RWPE2 (cell line): Measurements from ENCODE around the gene AUH.

ENCODE experiments used
- ATAC-seq: fragments of 200-7000 bp; cut with Tn5 transposase; 3 replicates; pipeline ENCODE4 v1.9.1; 2021; ENCODE audit warnings: low read depth
- DNase-seq: peaks from one replicate; pipeline ENCODE4 v3.0.0-alpha.2; 2020; ENCODE audit warnings: low spot score
- H3K27ac ChIP-seq: fragments of 450-650 bp; 2 replicates; pipeline ENCODE4 v1.5.1; 2017; ENCODE audit warnings: mild to moderate bottlenecking; ENCODE audit not compliant: poor library complexity, severe bottlenecking
- H3K27me3 ChIP-seq: fragments of 250-450 bp; sonication (Bioruptor Pico); 2 replicates; pipeline ENCODE4 v1.5.1; 2021; ENCODE audit warnings: mild to moderate bottlenecking, moderate library complexity; ENCODE audit not compliant: insufficient read depth, poor library complexity, severe bottlenecking
- H3K36me3 ChIP-seq: fragments of 250-450 bp; sonication (Bioruptor Pico); 2 replicates; pipeline ENCODE4 v1.5.1; 2020; ENCODE audit warnings: low read depth, mild to moderate bottlenecking, moderate library complexity
- H3K4me1 ChIP-seq: fragments of 250-450 bp; sonication (Bioruptor Pico); 2 replicates; pipeline ENCODE4 v1.5.1; 2021; ENCODE audit warnings: mild to moderate bottlenecking, moderate library complexity; ENCODE audit not compliant: insufficient read depth, poor library complexity, severe bottlenecking
- H3K4me3 ChIP-seq: fragments of 250-450 bp; sonication (Bioruptor Pico); 2 replicates; pipeline ENCODE4 v1.5.1; 2021; ENCODE audit warnings: mild to moderate bottlenecking, moderate library complexity; ENCODE audit not compliant: severe bottlenecking
- H3K9me3 ChIP-seq: fragments of 250-450 bp; sonication (Bioruptor Pico); 2 replicates; pipeline ENCODE4 v1.5.1; 2021; ENCODE audit warnings: mild to moderate bottlenecking, moderate library complexity; ENCODE audit not compliant: severe bottlenecking
- TF ChIP-seq, protein P1 (sequence below): fragments of 450-650 bp; IDR thresholded peaks from one replicate; pipeline ENCODE4 v1.5.1; 2017; ENCODE audit warnings: mild to moderate bottlenecking, moderate library complexity; ENCODE audit not compliant: poor library complexity, severe bottlenecking

Gene AUH

DNA sequence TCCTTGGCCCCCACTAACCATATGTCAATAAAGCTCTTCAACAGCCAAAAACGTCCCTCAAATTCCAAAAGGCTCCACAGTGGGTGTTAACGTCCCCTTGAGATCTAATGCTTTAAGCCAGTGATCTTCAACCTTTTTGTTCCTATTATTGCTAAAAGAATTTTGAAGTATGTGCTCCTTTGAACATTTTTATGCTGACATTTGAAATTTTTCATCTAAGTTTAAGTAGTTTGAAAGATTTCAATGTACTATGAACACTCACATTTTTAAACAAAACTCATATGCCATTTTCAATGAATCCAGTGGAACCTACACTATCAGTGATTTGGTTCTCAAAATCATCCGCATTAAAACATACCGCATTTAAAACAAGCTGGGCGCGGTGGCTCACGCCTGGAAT lies 29.9 kb downstream of the AUH start:
- TF ChIP-seq, protein P1, sequence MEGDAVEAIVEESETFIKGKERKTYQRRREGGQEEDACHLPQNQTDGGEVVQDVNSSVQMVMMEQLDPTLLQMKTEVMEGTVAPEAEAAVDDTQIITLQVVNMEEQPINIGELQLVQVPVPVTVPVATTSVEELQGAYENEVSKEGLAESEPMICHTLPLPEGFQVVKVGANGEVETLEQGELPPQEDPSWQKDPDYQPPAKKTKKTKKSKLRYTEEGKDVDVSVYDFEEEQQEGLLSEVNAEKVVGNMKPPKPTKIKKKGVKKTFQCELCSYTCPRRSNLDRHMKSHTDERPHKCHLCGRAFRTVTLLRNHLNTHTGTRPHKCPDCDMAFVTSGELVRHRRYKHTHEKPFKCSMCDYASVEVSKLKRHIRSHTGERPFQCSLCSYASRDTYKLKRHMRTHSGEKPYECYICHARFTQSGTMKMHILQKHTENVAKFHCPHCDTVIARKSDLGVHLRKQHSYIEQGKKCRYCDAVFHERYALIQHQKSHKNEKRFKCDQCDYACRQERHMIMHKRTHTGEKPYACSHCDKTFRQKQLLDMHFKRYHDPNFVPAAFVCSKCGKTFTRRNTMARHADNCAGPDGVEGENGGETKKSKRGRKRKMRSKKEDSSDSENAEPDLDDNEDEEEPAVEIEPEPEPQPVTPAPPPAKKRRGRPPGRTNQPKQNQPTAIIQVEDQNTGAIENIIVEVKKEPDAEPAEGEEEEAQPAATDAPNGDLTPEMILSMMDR: no peak
- Histone ChIP-seq H3K4me1 (no peaks in the 10 kb centered on the region), H3K36me3 (no peaks in the 10 kb centered on the region), H3K27me3 (no peaks in the 10 kb centered on the region), H3K4me3 (no peak overlapping the region), H3K9me3 (no peaks in the 10 kb centered on the region), H3K27ac (no peak overlapping the region)
- no peak for ATAC-seq
- no peak for DNase-seq

DNA sequence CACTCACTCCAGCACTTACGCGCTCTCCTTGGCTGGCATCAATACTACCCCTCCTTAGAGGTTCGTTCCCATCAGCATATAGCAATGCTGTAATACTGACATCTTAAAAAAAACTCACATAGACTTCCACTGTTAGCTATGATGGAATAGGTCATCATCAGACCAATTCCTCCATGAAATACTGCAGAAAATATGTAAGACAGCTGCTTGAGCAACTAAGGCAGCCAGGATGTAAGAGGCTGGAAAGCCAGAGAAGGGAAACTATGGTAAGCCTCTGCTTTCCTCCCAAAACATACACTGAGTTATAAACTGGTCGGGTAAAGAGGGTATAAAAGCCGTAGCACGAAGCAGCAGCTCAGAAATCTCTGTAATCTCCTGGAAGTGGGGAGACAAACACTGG lies 33.5 kb downstream of the AUH start:
- no peak overlapping the region for H3K27ac ChIP-seq
- TF ChIP-seq, protein P1: no peak
- ATAC-seq (no peak), DNase-seq (no peak)
- H3K4me3 ChIP-seq: no peak overlapping the region
- H3K4me1 ChIP-seq: no peaks in the 10 kb centered on the region
- H3K36me3 ChIP-seq: no peaks in the 10 kb centered on the region; the same call in 1 of the 2 replicates
- H3K27me3 ChIP-seq: no peaks in the 10 kb centered on the region
- H3K9me3 ChIP-seq: no peaks in the 10 kb centered on the region

DNA sequence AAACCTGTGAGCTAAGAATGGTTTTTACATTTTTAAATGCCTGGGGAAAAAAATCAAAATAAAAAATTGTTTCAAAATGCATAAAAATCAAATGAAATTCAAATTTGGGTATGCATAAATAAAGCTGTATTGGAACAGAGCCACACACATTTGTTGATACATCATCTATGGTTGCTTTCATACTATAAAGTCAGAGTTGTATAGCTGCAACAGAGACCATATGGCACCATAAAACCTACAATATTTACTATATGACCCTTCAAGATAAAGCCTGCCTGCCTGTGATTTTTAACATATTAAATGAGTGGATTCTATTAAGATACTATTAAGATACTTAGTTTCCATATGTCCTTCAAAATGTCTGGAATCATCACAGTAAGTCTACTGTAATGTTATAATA lies 40.0 kb downstream of the AUH start:
- Histone ChIP-seq H3K4me3 (no peak overlapping the region), H3K27ac (no peak overlapping the region), H3K36me3 (peaks cover 10% of the 10 kb centered on the region), H3K9me3 (no peaks in the 10 kb centered on the region), H3K27me3 (no peaks in the 10 kb centered on the region), H3K4me1 (peaks cover 5% of the 10 kb centered on the region)
- DNase-seq (no peak), ATAC-seq (no peak)
- TF ChIP-seq, protein P1: no peak

DNA sequence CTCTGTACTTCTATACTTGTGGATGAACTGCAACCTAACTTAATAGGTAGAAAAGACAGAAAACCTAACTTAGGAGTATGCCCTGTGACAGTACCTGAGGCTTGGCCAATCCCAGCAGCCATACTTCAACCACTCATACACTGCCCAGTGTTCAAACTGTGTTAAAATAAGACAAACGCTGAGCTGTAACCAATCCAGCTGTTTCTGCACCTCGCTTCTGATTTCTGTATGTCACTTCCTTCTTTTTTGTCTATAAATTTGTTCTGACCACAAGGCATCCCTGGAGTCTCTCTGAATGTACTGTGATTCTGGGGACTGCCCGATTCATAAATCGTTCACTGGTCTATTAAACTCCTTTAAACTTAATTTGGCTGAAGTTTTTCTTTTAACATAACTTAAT lies 41.4 kb downstream of the AUH start:
- DNase-seq: no peak
- H3K4me1 ChIP-seq: peaks cover 5% of the 10 kb centered on the region
- H3K27ac ChIP-seq: no peak overlapping the region
- H3K36me3 ChIP-seq: peaks cover 10% of the 10 kb centered on the region
- no peaks in the 10 kb centered on the region for H3K27me3 ChIP-seq
- TF ChIP-seq, protein P1: no peak
- H3K4me3 ChIP-seq: no peak overlapping the region
- ATAC-seq: no peak
- no peaks in the 10 kb centered on the region for H3K9me3 ChIP-seq

DNA sequence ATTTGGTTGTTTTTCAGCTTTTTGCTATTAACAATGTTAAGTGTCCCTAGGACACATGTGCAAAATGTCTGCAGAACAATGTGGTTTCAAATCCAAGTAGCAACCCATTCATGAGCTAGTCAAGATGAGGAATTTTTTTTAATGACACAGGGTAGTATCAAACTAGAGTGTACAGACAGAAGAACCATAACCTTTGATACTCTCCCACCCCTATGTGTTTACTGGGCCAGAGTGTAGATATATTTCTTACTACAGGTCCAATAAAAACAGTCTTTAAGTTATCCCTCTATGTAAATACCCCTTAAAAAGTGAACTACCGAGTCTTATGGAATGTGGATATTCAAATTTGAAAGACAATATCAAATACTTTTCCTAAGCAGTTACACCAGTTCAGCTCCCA lies 45.6 kb downstream of the AUH start:
- H3K36me3 ChIP-seq: peaks cover 5% of the 10 kb centered on the region
- no peak for ATAC-seq
- TF ChIP-seq, protein P1: no peak
- H3K27me3 ChIP-seq: no peaks in the 10 kb centered on the region
- H3K4me1 ChIP-seq: peaks cover 17% of the 10 kb centered on the region
- H3K27ac ChIP-seq: no peak overlapping the region
- no peaks in the 10 kb centered on the region for H3K9me3 ChIP-seq
- no peak overlapping the region for H3K4me3 ChIP-seq
- no peak for DNase-seq
